GM12864 (cell line): ENCODE data around the gene CDADC1.
A peak's percentile ranks its signal among the peaks of the same experiment; 100 is the strongest.

ENCODE experiments used
- DNase-seq: peaks from one replicate; pipeline ENCODE4 v3.0.0-alpha.2; 2011; ENCODE audit warnings: low read depth
- H3K4me3 ChIP-seq: 2 replicates; pipeline ENCODE4 v1.5.1; 2011; ENCODE audit warnings: mild to moderate bottlenecking, low read depth, low read length, control low read depth
- CTCF ChIP-seq: IDR thresholded peaks from 2 replicates; pipeline ENCODE4 v1.5.1; 2011; ENCODE audit warnings: low read depth, mild to moderate bottlenecking, moderate library complexity, low read length, control low read depth, inconsistent platforms; ENCODE audit errors: missing control alignments

CDADC1 gene

DNA sequence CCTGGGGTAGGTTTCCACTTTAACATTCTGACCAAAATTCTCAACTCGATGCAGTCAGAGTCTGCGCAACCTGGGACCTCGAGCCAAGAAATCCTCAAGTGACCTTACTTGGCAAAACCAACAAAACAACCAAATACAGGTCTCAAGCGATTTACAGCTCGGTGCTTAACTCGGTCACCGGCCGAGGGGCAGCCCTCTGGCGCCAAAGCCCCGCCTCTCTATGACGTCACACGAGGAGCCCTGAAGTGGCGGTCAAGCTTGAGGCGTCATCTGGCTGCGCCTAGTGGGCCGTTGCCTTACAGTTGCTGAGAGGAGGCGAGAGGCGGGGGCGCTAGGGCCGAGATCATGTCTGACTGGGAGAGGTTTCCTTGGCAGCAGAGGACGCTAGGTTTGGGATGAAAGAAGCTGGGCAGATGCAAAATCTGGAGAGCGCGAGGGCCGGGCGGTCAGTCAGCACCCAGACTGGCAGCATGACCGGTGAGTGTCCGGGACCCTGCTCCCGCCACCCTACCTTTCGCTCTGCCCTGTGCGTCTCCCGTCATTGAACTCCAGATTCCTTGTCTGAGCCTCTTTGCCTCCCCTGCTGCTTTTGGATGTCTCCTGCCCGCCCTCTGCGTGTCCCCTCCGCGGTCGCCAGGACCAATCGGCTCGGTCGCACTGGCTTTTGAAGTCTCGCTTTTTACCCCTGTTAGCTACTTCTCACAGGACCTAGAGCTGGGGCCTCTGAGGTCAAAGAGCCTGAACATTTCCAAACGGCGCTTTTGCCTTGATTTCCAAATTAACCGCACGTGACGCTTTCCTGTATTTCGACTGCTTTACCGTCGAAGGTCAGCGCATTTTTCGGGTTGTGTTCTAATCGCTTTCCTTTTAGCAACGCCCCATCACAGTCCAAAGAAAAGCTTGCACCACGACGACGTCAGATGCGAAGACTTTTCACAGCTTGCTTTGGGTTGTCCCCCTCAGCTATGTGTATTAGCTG lies at the start of gene CDADC1:
TSS of gene CDADC1 (plus strand) at position 283 of the 979 bp plus-strand sequence. CDS start at position 396, 113 bp downstream.
- no peak for TF ChIP-seq CTCF
- H3K4me3 ChIP-seq = peak within 1 kb of the TSS; percentile 94
- DNase-seq = peak; percentile 80

GRCh38 chr13:49206641-49207040 lies 41.1 kb upstream of the CDADC1 start:
- DNase-seq = no peak
- no peak for TF ChIP-seq CTCF
- no peak overlapping the region for H3K4me3 ChIP-seq

- H3K4me3 ChIP-seq = no peak overlapping the region
- no peak for DNase-seq
- no peak for TF ChIP-seq CTCF
Observed at GRCh38 chr13:49208619-49209018, 39.1 kb upstream of the CDADC1 start.

DNA sequence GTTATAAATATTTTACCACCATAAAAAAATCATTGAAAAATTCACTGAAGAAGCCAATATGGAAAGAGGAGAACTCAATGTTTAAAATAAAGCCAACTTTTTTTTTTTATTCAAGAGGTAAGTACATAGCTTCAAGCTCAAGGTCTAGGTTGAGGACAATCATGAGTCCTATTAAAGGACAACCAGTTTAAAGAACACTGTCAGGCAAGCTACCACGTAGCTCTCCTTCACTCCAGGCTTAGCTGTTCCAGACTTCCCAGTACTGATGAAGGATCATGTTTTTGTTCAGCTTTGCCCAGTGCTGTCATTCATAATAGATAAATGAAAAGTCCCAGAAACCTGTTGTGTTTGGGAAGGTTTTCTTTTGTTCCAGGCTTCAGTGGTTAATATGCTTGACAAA lies 37.6 kb upstream of the CDADC1 start:
- no peak overlapping the region for H3K4me3 ChIP-seq
- no peak for TF ChIP-seq CTCF
- DNase-seq = no peak

- no peak for DNase-seq
- TF ChIP-seq CTCF = no peak
- no peak overlapping the region for H3K4me3 ChIP-seq
Observed at GRCh38 chr13:49210669-49211068, 37.1 kb upstream of the CDADC1 start.

DNA sequence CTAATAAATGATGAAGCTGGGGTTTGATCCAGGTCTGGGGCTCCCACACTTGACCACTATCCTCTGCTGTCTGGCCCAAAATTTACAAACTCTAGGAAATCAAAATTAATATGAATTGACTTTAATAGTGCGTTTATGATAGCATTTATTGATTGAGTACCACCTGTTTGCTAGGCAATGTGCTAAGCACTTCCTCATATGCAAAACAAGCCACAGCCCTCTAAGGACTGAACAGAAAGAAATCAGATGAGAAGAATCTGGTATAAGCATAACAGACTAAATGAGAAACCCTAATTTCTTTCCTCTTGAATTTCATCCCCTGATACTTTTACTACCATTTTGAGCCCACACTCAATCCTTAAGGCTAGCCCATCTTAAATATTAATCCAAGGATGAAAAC lies 34.2 kb upstream of the CDADC1 start:
- DNase-seq = no peak
- no peak overlapping the region for H3K4me3 ChIP-seq
- no peak for TF ChIP-seq CTCF
